AG04449 (cell line): Measurements from ENCODE around the gene C1orf50.

Experiments
- CTCF ChIA-PET: fragments of 350-600 bp; formaldehyde crosslinking; extraction: SDS; loops from one replicate; lab custom pipeline; 2021; ENCODE audit warnings: antibody characterized with exemption; lab: Yijun Ruan, JAX
- POLR2A ChIA-PET: fragments of 400-600, 350-600 bp; formaldehyde crosslinking; extraction: SDS; loops from one replicate; lab custom pipeline; 2020; ENCODE audit warnings: antibody characterized with exemption, inconsistent platforms; lab: Yijun Ruan, JAX
- DNase-seq: peaks from one replicate; pipeline ENCODE4 v3.0.0-alpha.2; 2010; ENCODE audit warnings: low read depth, low spot score
- H3K4me3 ChIP-seq: 2 replicates; pipeline ENCODE4 v1.5.1; 2011; ENCODE audit warnings: low read depth, mild to moderate bottlenecking, control low read depth, low read length
- CTCF ChIP-seq: IDR thresholded peaks from one replicate; pipeline ENCODE4 v1.5.1; 2011; ENCODE audit warnings: mild to moderate bottlenecking, moderate library complexity, low read length, control low read depth, inconsistent platforms; ENCODE audit not compliant: insufficient read depth; ENCODE audit errors: missing control alignments

C1orf50 gene

GRCh38 chr1:42753070-42753469 lies 14.0 kb upstream of the C1orf50 start:
- H3K4me3 ChIP-seq, result no peak overlapping the region
- POLR2A ChIA-PET, result interaction anchor here (1.1 to 1.4 kb wide), 2 partner anchors 10 to 13 kb away, joined by 3 to 4 read pairs; partner anchors contain the start of genes C1orf50 and P3H1
- CTCF ChIA-PET, result interaction anchor here (0.7 to 2.2 kb wide), 6 partner anchors 9 to 176 kb away, joined by 3 to 13 read pairs (median 5); partner anchors contain the start of gene P3H1

GRCh38 chr1:42756956-42757891 lies 9.8 kb upstream of the C1orf50 start:
- ChIA-PET CTCF (interaction anchor here (0.7 to 3.6 kb wide), 16 partner anchors 10 to 420 kb away, joined by 3 to 34 read pairs (median 4); partner anchors contain the start of genes C1orf50, CLDN19 and P3H1), POLR2A (no interaction called here)
- H3K4me3 ChIP-seq, result no peak overlapping the region
- DNase-seq, result no peak
- TF ChIP-seq CTCF, result peak; percentile 68

More at GRCh38 chr1:42753070-42753469, 14.0 kb upstream of the C1orf50 start:
- TF ChIP-seq CTCF, result no peak
- no peak for DNase-seq

GRCh38 chr1:42757892-42758275 lies 9.2 kb upstream of the C1orf50 start:
- no peak for TF ChIP-seq CTCF
- ChIA-PET POLR2A (no interaction called here), CTCF (interaction anchor here (0.7 to 3.6 kb wide), 11 partner anchors 9 to 421 kb away, joined by 3 to 34 read pairs (median 5); partner anchors contain the start of genes C1orf50, CLDN19 and P3H1)
- DNase-seq, result no peak
- no peak overlapping the region for H3K4me3 ChIP-seq

GRCh38 chr1:42758641-42759040 lies 8.4 kb upstream of the C1orf50 start:
- ChIA-PET CTCF (interaction anchor here (1.1 to 3.6 kb wide), 7 partner anchors 8 to 316 kb away, joined by 3 to 34 read pairs (median 8); partner anchors contain the start of genes C1orf50 and P3H1), POLR2A (no interaction called here)
- H3K4me3 ChIP-seq, result no peak overlapping the region
- no peak for DNase-seq
- no peak for TF ChIP-seq CTCF

GRCh38 chr1:42759114-42759513 lies 7.9 kb upstream of the C1orf50 start:
- DNase-seq, result no peak
- no peak for TF ChIP-seq CTCF
- POLR2A ChIA-PET, result no interaction called here
- CTCF ChIA-PET, result interaction anchor here (1.1 to 3.6 kb wide), 6 partner anchors 8 to 316 kb away, joined by 3 to 34 read pairs (median 8); partner anchors contain the start of genes C1orf50 and P3H1
- no peak overlapping the region for H3K4me3 ChIP-seq

- DNase-seq, result no peak
- ChIA-PET POLR2A (no interaction called here), CTCF (interaction anchor here (1.1 to 3.8 kb wide), 4 partner anchors 11 to 225 kb away, joined by 3 to 15 read pairs (median 4); no protein-coding TSS in a partner anchor)
- H3K4me3 ChIP-seq, result no peak overlapping the region
- no peak for TF ChIP-seq CTCF
Measured at GRCh38 chr1:42761567-42761966, 5.5 kb upstream of the C1orf50 start.
